H1 (cell line): ENCODE data around the gene ECE2. TPM values are rescaled to one million over a fixed set of nuclear protein-coding genes. Genes with fewer than 3 reads are reported as not detected.

Experiments used
- BCL11A ChIP-seq, 2 experiments: IDR thresholded peaks; one replicate each; pipeline ENCODE4 v1.6.1; 2011; ENCODE audit warnings: low read depth in 2 of 2, low read length in 2 of 2, mild to moderate bottlenecking in 2 of 2
- CHD1 ChIP-seq: IDR thresholded peaks from 2 replicates; pipeline ENCODE4 v1.6.1; 2012; ENCODE audit warnings: low read depth, low read length, improper control_type of control experiment
- CHD2 ChIP-seq: IDR thresholded peaks from 2 replicates; pipeline ENCODE4 v1.6.1; 2012; ENCODE audit warnings: low read length, improper control_type of control experiment
- E2F6 ChIP-seq: IDR thresholded peaks from 2 replicates; pipeline ENCODE4 v1.6.1; 2012; ENCODE audit warnings: inconsistent platforms
- EZH2 ChIP-seq: fragments of 200-600 bp; sonication (generic); IDR thresholded peaks from 2 replicates; pipeline ENCODE4 v1.7.1; 2012; ENCODE audit warnings: low read depth, mild to moderate bottlenecking, moderate library complexity, low read length, inconsistent platforms; ENCODE audit not compliant: severe bottlenecking
- GTF2F1 ChIP-seq: IDR thresholded peaks from 2 replicates; pipeline ENCODE4 v1.6.1; 2012; ENCODE audit warnings: low read depth, low read length, improper control_type of control experiment, borderline replicate concordance
- KDM4A ChIP-seq: IDR thresholded peaks from one replicate; pipeline ENCODE4 v1.7.1; 2012; ENCODE audit warnings: low read depth, mild to moderate bottlenecking, moderate library complexity, low read length, inconsistent platforms; ENCODE audit not compliant: severe bottlenecking
- KDM5A ChIP-seq: fragments of 200-600 bp; IDR thresholded peaks from 2 replicates; pipeline ENCODE4 v1.7.1; 2012; ENCODE audit warnings: mild to moderate bottlenecking, low read length, inconsistent platforms, mixed read lengths
- MAFK ChIP-seq: IDR thresholded peaks from 2 replicates; pipeline ENCODE4 v1.6.1; 2012; ENCODE audit warnings: low read depth, mild to moderate bottlenecking, improper control_type of control experiment, low read length
- RBBP5 ChIP-seq: IDR thresholded peaks from 2 replicates; pipeline ENCODE4 v1.7.1; 2012; ENCODE audit warnings: low read depth, mild to moderate bottlenecking, inconsistent platforms, low read length, moderate library complexity, borderline replicate concordance
- SIN3A ChIP-seq, 2 experiments: IDR thresholded peaks in 1 of 2; conservative IDR thresholded peaks in 1 of 2; 2 replicates each; pipeline ENCODE4 v1.6.1; 2011 to 2012; ENCODE audit warnings: low read length in 2 of 2, improper control_type of control experiment in 1 of 2, low read depth in 1 of 2, mild to moderate bottlenecking in 1 of 2
- SIX5 ChIP-seq: IDR thresholded peaks from 2 replicates; pipeline ENCODE4 v1.6.1; 2011; ENCODE audit warnings: mild to moderate bottlenecking, low read depth, low read length
- SP2 ChIP-seq: IDR thresholded peaks from 2 replicates; pipeline ENCODE4 v1.6.1; 2012; ENCODE audit warnings: mild to moderate bottlenecking, low read length, inconsistent platforms
- TCF12 ChIP-seq: IDR thresholded peaks from 2 replicates; pipeline ENCODE4 v1.6.1; 2011; ENCODE audit warnings: low read depth, mild to moderate bottlenecking, low read length
- USF2 ChIP-seq: IDR thresholded peaks from 2 replicates; pipeline ENCODE4 v1.6.1; 2011; ENCODE audit warnings: low read length, improper control_type of control experiment
- YY1 ChIP-seq: IDR thresholded peaks from 2 replicates; pipeline ENCODE4 v1.6.1; 2011; ENCODE audit warnings: low read depth, mild to moderate bottlenecking, low read length
- polyA plus RNA-seq, 7 experiments: library from polyadenylated mRNA; depleted of rRNA in 3 of 7; stranded (reverse) in 5 of 7; unstranded in 2 of 7; fragments of >200 nt in 5 of 7; fragments of 200-250 nt in 2 of 7; gene quantifications; 1 replicate in 5 of 7; 2 replicates in 1 of 7; 4 replicates in 1 of 7; pipeline versions ENCODE4 v1.2.1 to v1.2.3, GENCODE V29; 2011 to 2013; ENCODE audit warnings: missing spikeins in 2 of 7, mixed read lengths in 2 of 7
- total RNA-seq: library from RNA; stranded (reverse); fragmentation: NEBNext Ultra II Directional; extraction: Animal tissue kit (Norgen Biotek cat#: 25700); gene quantifications from 2 replicates; pipeline ENCODE4 v1.2.1, GENCODE V29; 2021

The ECE2 gene
- total and polyA plus RNA-seq, 2 of the 8 experiments (the other 6 are each of a cell fraction or from before 2014, with no cell fraction given), result 0.44 to 0.86 TPM

- TF ChIP-seq USF2, result no peak
- no peak for TF ChIP-seq EZH2
- TF ChIP-seq CHD2, result peak; percentile 59; the same call in 1 of the 2 replicates
- TF ChIP-seq TCF12, result 0 out of 2 replicates have a peak, but pooled peaks have one; percentile 48
- TF ChIP-seq KDM5A, result peak; percentile 92
- peak; percentile 47; the same call in 1 of the 2 replicates for TF ChIP-seq CHD1
- TF ChIP-seq SIX5, result 0 out of 2 replicates have a peak, but pooled peaks have one; percentile 6
- peak; percentile 50; the same call in 1 of the 2 replicates for TF ChIP-seq MAFK
- TF ChIP-seq RBBP5, result peak; percentile 87
- TF ChIP-seq GTF2F1, result peak; percentile 44; the same call in 1 of the 2 replicates
- no peak for TF ChIP-seq BCL11A (IDR thresholded peaks at IDR 0.05; ENCODE audit: low read depth in 2 of 2, low read length in 2 of 2)
- TF ChIP-seq SIN3A (conservative IDR thresholded peaks at IDR 0.05 in 1 of 2, IDR thresholded peaks at IDR 0.05 in 1 of 2; ENCODE audit: low read depth in 1 of 2, low read length in 2 of 2), result peak; percentile 86 to 91; a peak in 3 of 4 replicates
- TF ChIP-seq E2F6, result no peak
- TF ChIP-seq KDM4A, result peak; percentile 30
- peak; percentile 99 for TF ChIP-seq YY1
- TF ChIP-seq SP2, result no peak
Measured at GRCh38 chr3:184248454-184249411, 27.1 kb upstream of the ECE2 start, which contains the start of gene ALG3 (continued).
